GM19372 (cell line): ENCODE results near the gene TRIM25.

ENCODE experiments used
- ATAC-seq: cut with Tn5 transposase; IDR thresholded peaks from one replicate; pipeline ENCODE4 v1.9.1; 2021; ENCODE audit warnings: mild to moderate bottlenecking, low read depth, moderate library complexity; ENCODE audit not compliant: unreplicated experiment

TRIM25 gene

GRCh38 chr17:56876766-56877179, 37.1 kb downstream of the TRIM25 start:
- no peak for ATAC-seq

GRCh38 chr17:56870081-56870651, 43.7 kb downstream of the TRIM25 start:
- no peak for ATAC-seq

- no peak for ATAC-seq
Observed at GRCh38 chr17:56868716-56869115, 45.1 kb downstream of the TRIM25 start.

GRCh38 chr17:56867948-56868376, 45.9 kb downstream of the TRIM25 start:
- ATAC-seq = no peak

GRCh38 chr17:56866496-56866895, 47.4 kb downstream of the TRIM25 start:
- ATAC-seq = no peak

GRCh38 chr17:56866076-56866475, 47.8 kb downstream of the TRIM25 start:
- no peak for ATAC-seq

GRCh38 chr17:56863974-56864373, 49.9 kb downstream of the TRIM25 start:
- ATAC-seq = no peak

GRCh38 chr17:56861899-56862298, 52.0 kb downstream of the TRIM25 start:
- ATAC-seq = no peak

- ATAC-seq = no peak
Observed at GRCh38 chr17:56851008-56851407, 62.8 kb downstream of the TRIM25 start.

- ATAC-seq = no peak
Observed at GRCh38 chr17:56850591-56850990, 63.3 kb downstream of the TRIM25 start.

GRCh38 chr17:56849131-56849530, 64.7 kb downstream of the TRIM25 start:
- ATAC-seq = no peak

- no peak for ATAC-seq
Observed at GRCh38 chr17:56847106-56847505, 66.7 kb downstream of the TRIM25 start.

GRCh38 chr17:56845934-56846333, 67.9 kb downstream of the TRIM25 start:
- ATAC-seq = no peak

GRCh38 chr17:56842577-56842976, 71.3 kb downstream of the TRIM25 start:
- no peak for ATAC-seq

- ATAC-seq = no peak
Observed at GRCh38 chr17:56838687-56839086, 75.2 kb downstream of the TRIM25 start.
